IPS-18a (cell line): ENCODE data around the gene SPTB.

Source experiments
- H3K27ac ChIP-seq: one replicate; pipeline ENCODE4 v1.5.1; 2013; ENCODE audit warnings: low read length
- H3K27me3 ChIP-seq: one replicate; pipeline ENCODE4 v1.6.1; 2013; ENCODE audit warnings: mild to moderate bottlenecking, low read length; ENCODE audit not compliant: control insufficient read depth, insufficient read depth
- H3K36me3 ChIP-seq: one replicate; pipeline ENCODE4 v1.6.1; 2013; ENCODE audit warnings: low read depth, low read length; ENCODE audit not compliant: control insufficient read depth
- H3K4me1 ChIP-seq: one replicate; pipeline ENCODE4 v1.6.1; 2013; ENCODE audit warnings: low read depth, low read length; ENCODE audit not compliant: control insufficient read depth
- H3K4me3 ChIP-seq: one replicate; pipeline ENCODE4 v1.5.1; 2013; ENCODE audit warnings: low read length
- H3K9ac ChIP-seq: one replicate; pipeline ENCODE4 v1.6.1; 2013; ENCODE audit warnings: mild to moderate bottlenecking, low read length, moderate library complexity
- H3K9me3 ChIP-seq: one replicate; pipeline ENCODE4 v1.6.1; 2013; ENCODE audit warnings: low read depth, low read length; ENCODE audit not compliant: control insufficient read depth

Gene SPTB

DNA sequence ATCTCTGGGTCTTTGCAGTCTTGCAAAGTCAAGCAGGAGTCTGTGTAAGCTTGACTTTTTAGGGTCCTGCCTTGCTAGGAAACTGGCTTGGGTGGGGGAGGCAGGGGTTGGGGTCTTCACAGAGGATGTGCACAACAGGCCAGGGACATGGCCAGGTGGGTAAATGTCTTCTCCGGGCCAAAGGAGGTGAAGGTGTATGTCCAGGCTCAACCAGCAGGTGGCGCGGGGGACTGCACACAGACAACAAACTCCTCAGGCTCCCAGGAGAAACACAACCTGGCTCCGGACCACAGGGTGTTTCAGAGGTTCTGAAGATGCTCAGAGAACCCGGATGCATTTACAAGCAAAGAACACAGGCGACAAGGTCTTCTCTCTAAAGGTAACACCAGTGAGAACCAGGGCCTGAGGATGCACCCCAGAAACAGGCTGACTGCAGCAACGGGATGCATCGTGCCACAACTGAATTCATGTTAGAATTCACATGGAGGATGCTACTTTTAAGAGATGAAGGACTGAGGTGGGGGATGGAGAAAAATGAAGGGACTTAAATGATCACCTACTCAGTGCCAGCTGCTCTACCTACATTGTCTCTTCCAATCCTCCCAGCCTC lies 119.5 kb downstream of the SPTB start:
- H3K27ac ChIP-seq, result no peak overlapping the region
- H3K9me3 ChIP-seq, result no peaks in the 10 kb centered on the region
- H3K9ac ChIP-seq, result no peak overlapping the region
- H3K27me3 ChIP-seq, result peaks cover 12% of the 10 kb centered on the region
- no peaks in the 10 kb centered on the region for H3K36me3 ChIP-seq
- no peak overlapping the region for H3K4me3 ChIP-seq
- H3K4me1 ChIP-seq, result peaks cover 33% of the 10 kb centered on the region

DNA sequence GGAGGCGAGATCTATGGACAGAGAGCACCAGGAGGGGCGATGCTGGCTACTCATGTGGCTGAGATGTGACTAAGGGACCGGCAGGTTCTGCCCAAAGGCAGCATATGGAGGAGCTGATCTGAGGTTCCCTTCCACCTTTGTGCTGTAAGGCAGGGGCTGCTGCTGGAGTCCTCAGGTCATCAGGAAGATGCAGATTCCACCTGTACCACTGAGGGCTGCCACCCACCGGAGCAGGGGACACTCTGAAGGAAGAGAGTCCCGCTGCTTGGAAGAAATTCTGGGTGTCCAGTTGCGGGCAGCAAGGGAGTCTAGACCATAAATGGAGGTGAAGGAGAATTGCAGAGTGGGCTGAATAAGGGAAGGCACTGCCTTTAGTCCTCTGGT lies 120.2 kb downstream of the SPTB start:
- H3K9me3 ChIP-seq, result no peaks in the 10 kb centered on the region
- peaks cover 31% of the 10 kb centered on the region for H3K4me1 ChIP-seq

DNA sequence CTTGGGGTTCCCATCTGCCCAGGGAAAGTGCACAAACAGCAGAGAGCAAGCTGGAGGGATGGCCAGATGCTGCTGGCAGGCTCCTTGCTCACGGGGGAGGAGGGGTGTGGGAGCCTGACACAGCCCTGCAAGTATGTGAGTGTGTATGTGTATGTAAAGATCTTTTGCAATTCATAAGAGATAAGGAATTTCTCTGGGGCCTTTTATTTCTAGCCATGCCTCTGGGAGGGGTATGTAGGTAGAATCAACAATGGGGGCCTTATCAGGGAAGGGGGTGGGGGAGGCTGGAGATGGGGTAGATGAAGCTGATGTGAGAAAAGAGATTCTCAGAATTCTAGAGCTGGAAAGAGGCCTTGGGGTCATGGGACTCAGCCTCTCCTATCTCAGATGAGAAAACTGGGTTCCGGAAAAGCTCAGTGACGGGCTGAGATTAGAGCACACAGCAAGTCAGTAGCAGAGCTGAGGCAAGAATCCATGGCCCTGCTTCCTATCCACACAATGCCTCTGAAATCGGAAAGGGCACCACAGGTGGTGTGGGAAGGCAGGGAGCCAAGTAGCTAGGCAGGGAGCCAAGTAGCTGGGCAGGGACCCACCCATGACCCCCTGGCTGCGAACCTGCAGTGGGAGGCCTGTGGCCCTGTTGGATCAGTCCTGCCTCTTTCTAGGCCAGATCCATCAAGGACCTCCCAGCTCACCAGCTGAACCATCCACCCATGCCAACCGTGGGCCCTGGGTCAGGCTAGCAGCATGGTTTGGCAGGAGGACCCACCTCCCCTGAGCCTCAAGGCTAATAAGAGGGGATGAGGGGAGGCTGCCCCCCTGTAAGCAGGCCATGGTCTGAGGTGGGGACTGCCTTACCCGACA lies 120.8 kb downstream of the SPTB start:
- Histone ChIP-seq H3K4me3 (no peak overlapping the region), H3K9me3 (no peaks in the 10 kb centered on the region), H3K36me3 (no peaks in the 10 kb centered on the region), H3K9ac (no peak overlapping the region), H3K27ac (no peak overlapping the region), H3K4me1 (peaks cover 25% of the 10 kb centered on the region), H3K27me3 (peaks cover 7% of the 10 kb centered on the region)

More for the DNA sequence above, 120.2 kb downstream of the SPTB start:
- Histone ChIP-seq H3K9ac (no peak overlapping the region), H3K27ac (no peak overlapping the region), H3K36me3 (no peaks in the 10 kb centered on the region), H3K27me3 (peaks cover 12% of the 10 kb centered on the region), H3K4me3 (no peak overlapping the region)

DNA sequence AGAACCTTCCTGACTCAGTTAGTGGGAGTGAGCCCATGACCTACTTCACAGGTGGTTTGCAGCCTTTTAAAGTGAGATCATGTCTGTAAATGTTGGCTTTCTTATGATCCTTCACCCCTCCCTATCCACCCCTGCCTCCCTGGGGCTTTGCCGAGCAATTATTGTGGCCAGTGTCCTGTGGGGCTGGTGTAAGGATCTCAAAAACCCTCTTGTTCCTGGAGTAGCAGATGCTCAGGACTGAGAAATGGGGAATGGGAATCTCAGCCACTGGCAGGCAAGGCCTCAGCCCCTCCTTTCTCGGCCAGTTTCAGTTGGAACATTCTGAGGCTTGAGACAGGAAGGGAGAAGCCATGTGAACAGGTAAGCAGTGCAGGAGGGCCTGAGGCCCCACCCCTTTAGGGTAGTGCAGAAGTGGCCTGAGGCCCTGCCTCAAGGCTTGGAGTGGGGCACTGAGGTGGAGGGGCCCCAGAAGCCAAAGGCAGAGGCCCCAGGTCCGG lies 121.6 kb downstream of the SPTB start:
- Histone ChIP-seq H3K4me1 (peaks cover 18% of the 10 kb centered on the region), H3K27me3 (no peaks in the 10 kb centered on the region), H3K27ac (no peak overlapping the region), H3K4me3 (no peak overlapping the region), H3K9me3 (no peaks in the 10 kb centered on the region), H3K36me3 (no peaks in the 10 kb centered on the region), H3K9ac (no peak overlapping the region)

DNA sequence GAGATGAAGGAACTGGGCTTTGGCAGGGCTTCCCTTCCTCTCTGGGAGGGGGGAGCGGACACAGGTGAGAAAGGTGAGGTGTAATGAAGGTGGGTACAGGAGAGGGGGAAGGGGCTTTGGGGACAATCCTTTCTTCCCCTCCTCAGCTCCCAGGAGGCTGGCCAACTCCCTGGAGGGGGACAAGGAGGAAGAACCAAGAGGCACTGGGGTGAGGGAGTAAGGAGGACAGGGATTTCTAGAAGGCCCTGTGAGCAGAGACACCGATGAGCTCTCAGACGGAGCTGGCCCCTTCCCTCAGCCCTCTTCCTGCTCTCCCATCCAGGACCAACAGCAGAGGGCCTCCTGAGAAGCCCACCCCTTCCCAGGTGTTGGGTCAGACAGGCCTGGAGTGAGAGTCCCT lies 122.1 kb downstream of the SPTB start:
- no peak overlapping the region for H3K27ac ChIP-seq
- H3K9me3 ChIP-seq, result no peaks in the 10 kb centered on the region
- no peaks in the 10 kb centered on the region for H3K27me3 ChIP-seq
- no peak overlapping the region for H3K9ac ChIP-seq
- no peaks in the 10 kb centered on the region for H3K36me3 ChIP-seq
- peaks cover 16% of the 10 kb centered on the region for H3K4me1 ChIP-seq
- no peak overlapping the region for H3K4me3 ChIP-seq

DNA sequence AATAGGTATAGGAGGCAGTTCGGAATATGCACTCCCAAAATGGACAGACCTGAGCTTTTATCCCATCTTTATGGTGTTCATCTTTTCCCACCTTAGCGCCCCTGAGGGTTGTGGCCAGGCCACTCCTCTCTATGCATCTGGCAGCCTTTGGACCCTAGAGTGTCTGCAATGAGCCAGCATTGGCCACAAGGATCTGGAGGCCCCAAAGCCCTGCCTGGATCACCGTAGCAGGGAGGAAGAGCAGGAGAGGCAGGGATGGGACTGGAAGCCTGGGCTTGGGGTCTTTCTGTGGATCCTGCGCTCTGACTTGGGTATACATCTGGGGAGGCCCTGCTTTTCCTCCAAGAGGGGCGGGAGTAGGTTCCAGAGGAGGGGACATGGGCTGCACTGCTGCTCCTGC lies 123.0 kb downstream of the SPTB start:
- no peak overlapping the region for H3K27ac ChIP-seq
- no peaks in the 10 kb centered on the region for H3K36me3 ChIP-seq
- H3K9me3 ChIP-seq, result no peaks in the 10 kb centered on the region
- H3K27me3 ChIP-seq, result no peaks in the 10 kb centered on the region
- H3K4me1 ChIP-seq, result peaks cover 11% of the 10 kb centered on the region
- H3K4me3 ChIP-seq, result no peak overlapping the region
- H3K9ac ChIP-seq, result no peak overlapping the region

DNA sequence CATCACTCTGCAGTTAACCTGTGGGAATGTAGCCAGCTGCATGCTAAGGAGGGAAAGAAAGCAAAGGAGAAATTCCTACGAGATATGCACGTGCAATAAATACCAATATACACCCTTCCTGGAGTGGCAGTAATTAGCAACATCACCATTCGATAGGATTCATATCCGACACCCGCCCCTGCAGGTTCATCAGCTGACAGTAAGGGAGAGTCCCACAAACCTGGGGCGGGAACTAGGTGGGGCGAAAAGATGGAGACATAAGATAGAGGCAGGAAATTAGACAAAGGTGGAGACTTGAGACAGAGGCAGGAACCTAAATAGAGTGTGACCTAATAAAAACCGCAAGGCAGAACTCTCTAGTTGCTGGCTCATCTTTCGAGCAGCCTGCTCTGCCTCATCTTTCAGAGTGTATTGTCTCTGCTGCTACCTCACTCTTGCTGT lies 123.9 kb downstream of the SPTB start:
- Histone ChIP-seq H3K9me3 (no peaks in the 10 kb centered on the region), H3K4me1 (peaks cover 11% of the 10 kb centered on the region), H3K27ac (no peak overlapping the region), H3K36me3 (no peaks in the 10 kb centered on the region), H3K27me3 (no peaks in the 10 kb centered on the region), H3K4me3 (no peak overlapping the region), H3K9ac (no peak overlapping the region)

DNA sequence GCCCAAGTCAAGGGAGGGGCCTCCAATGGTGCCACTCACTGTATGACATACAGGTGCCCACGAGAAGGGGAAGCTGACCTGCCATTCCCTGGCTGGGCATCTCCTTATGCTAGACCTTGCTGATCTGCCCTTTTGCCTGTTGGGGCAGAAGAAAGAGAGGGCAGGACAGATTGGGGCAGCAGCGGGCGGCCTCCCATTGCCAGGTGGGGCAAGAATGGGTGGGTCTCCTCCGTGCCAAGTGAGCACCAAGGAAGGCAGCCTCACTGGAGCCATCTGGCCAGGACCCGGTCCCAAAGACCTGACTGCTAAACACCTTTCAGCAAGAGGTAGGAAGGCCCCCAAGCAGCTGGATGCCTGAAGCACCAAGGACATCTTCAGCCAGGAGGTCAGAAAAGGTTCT lies 125.0 kb downstream of the SPTB start:
- peaks cover 11% of the 10 kb centered on the region for H3K4me1 ChIP-seq
- no peaks in the 10 kb centered on the region for H3K27me3 ChIP-seq
- H3K27ac ChIP-seq, result no peak overlapping the region
- no peaks in the 10 kb centered on the region for H3K9me3 ChIP-seq
- no peak overlapping the region for H3K9ac ChIP-seq
- peaks cover 4% of the 10 kb centered on the region for H3K36me3 ChIP-seq
- H3K4me3 ChIP-seq, result no peak overlapping the region

DNA sequence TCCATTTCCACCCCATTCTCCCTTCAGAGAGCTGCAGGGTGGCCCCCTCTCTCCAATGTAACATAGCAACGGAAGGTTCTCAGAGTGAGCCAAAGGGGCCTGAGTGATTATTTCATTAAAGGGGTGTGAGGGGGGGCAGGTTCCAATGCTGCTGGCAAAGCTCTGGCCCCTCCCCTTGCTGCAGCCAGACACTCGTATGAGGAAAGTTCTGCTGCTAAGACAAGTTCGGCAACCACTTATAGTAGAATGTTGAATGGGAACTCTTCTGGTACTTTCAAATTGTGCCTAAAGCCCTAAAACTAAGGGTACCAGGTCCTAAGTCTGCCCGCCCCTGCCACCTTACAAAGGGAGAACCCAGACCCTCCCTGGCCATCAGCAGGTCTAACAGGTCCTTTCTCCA lies 125.7 kb downstream of the SPTB start:
- Histone ChIP-seq H3K9me3 (no peaks in the 10 kb centered on the region), H3K4me1 (peaks cover 11% of the 10 kb centered on the region), H3K36me3 (peaks cover 4% of the 10 kb centered on the region), H3K27me3 (no peaks in the 10 kb centered on the region), H3K4me3 (no peak overlapping the region), H3K27ac (no peak overlapping the region), H3K9ac (no peak overlapping the region)

DNA sequence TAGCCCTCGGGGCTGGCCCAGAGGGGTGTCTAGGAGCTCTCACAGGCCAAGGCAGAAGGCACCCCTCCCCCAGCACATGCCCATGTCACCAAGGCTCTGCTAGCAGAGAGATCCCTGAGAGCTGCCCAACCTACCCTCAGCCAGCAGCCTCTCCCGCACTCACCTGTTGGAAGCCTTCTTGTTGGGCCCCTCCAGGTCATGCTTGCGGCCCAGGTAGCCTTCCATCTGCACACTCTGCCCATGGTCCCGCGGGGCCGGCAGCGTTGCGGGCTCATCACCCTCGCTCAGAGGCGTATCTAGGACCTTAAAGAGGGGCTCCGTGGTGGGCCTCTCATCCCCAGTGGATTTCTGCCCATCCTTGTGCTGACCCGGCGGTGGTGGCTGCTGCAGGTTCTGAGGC lies 126.3 kb downstream of the SPTB start:
- H3K4me1 ChIP-seq, result peaks cover 9% of the 10 kb centered on the region

DNA sequence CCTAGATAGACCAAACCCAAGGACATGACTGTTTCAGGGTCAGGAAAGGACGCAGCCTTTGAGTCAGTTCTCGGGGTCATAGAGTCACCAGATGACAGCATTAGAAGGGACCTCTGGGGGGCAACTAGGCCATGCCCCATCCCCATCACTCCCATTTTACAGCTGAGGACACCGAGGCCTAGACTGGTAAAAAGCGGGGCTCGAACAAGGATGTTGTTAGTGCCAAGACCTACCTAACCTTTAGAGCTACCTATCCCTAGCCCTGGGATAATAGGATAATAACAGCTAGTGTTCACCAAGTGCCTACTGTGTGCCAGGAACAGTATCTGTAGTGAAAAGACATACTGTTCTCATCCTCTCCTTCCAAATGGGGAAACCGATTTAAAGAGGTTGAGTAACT lies 126.8 kb downstream of the SPTB start:
- Histone ChIP-seq H3K27me3 (no peaks in the 10 kb centered on the region), H3K9ac (no peak overlapping the region), H3K4me1 (peaks cover 4% of the 10 kb centered on the region), H3K4me3 (no peak overlapping the region), H3K36me3 (peaks cover 9% of the 10 kb centered on the region), H3K9me3 (no peaks in the 10 kb centered on the region), H3K27ac (no peak overlapping the region)

More for the DNA sequence above, 126.3 kb downstream of the SPTB start:
- Histone ChIP-seq H3K27me3 (no peaks in the 10 kb centered on the region), H3K27ac (no peak overlapping the region), H3K36me3 (peaks cover 4% of the 10 kb centered on the region), H3K9me3 (no peaks in the 10 kb centered on the region), H3K9ac (no peak overlapping the region), H3K4me3 (no peak overlapping the region)
